GM10266 (cell line): Measurements from ENCODE around the gene MYCBPAP.
A peak's percentile ranks its signal among the peaks of the same experiment; 100 is the strongest.

Experiments
- DNase-seq: peaks from one replicate; pipeline ENCODE4 v3.0.0; 2012; ENCODE audit errors: extremely low spot score
- TF ChIP-seq, protein P1 (sequence below): IDR thresholded peaks from 2 replicates; pipeline ENCODE4 v1.5.1; 2012; ENCODE audit warnings: mild to moderate bottlenecking, low read depth; ENCODE audit not compliant: control insufficient read depth, insufficient read depth; ENCODE audit errors: missing control alignments

Gene MYCBPAP

DNA sequence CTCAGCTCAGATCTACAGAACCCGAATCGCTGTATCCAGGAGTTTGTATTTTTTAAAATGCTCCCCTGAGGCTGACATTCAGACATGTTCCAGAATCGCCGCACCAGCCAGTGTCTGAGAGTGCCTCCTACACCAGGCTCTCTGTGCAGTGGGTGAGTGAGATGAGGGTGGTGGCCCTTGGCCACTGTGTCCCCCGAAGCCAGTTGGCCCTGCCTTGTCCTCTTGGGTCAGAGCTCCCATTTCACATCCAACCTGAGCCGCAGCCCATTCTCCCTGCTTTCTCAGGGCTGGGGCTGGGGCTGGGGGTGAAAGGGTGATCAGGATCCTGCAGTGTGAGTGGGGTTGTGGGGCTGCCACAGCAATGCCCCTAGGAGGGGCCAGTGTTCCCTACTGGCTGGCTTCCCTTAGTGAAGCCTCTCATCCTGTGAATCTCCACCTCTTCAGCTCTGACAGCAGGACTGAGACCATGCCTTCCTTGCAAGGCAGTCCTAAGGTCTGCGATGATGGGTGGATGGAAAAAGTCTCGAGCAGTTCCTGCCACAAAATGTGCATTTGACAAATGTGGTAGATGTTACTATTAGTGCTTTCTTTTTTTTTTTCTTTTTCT lies 12.9 kb upstream of the MYCBPAP start:
- no peak for DNase-seq
- TF ChIP-seq, protein P1, sequence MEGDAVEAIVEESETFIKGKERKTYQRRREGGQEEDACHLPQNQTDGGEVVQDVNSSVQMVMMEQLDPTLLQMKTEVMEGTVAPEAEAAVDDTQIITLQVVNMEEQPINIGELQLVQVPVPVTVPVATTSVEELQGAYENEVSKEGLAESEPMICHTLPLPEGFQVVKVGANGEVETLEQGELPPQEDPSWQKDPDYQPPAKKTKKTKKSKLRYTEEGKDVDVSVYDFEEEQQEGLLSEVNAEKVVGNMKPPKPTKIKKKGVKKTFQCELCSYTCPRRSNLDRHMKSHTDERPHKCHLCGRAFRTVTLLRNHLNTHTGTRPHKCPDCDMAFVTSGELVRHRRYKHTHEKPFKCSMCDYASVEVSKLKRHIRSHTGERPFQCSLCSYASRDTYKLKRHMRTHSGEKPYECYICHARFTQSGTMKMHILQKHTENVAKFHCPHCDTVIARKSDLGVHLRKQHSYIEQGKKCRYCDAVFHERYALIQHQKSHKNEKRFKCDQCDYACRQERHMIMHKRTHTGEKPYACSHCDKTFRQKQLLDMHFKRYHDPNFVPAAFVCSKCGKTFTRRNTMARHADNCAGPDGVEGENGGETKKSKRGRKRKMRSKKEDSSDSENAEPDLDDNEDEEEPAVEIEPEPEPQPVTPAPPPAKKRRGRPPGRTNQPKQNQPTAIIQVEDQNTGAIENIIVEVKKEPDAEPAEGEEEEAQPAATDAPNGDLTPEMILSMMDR = no peak

DNA sequence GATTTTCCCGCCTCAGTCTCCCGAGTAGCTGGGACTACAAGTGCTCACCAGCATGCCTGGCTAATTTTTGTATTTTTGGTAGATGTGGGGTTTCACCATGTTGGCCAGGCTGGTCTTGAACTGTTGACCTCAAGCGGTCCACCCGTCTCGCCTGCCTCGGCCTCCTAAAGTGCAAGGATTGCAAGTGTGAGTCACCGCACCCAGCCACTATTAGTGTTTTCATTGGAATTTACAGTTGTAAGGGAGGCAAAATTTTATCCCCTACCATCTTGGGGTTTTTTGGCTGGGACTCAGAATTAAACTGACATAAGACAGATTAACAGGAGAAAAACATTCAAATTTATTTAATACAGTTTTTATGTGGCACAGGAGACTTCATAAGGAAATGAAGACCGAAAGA lies 12.3 kb upstream of the MYCBPAP start:
- TF ChIP-seq, protein P1 = no peak
- DNase-seq = no peak

DNA sequence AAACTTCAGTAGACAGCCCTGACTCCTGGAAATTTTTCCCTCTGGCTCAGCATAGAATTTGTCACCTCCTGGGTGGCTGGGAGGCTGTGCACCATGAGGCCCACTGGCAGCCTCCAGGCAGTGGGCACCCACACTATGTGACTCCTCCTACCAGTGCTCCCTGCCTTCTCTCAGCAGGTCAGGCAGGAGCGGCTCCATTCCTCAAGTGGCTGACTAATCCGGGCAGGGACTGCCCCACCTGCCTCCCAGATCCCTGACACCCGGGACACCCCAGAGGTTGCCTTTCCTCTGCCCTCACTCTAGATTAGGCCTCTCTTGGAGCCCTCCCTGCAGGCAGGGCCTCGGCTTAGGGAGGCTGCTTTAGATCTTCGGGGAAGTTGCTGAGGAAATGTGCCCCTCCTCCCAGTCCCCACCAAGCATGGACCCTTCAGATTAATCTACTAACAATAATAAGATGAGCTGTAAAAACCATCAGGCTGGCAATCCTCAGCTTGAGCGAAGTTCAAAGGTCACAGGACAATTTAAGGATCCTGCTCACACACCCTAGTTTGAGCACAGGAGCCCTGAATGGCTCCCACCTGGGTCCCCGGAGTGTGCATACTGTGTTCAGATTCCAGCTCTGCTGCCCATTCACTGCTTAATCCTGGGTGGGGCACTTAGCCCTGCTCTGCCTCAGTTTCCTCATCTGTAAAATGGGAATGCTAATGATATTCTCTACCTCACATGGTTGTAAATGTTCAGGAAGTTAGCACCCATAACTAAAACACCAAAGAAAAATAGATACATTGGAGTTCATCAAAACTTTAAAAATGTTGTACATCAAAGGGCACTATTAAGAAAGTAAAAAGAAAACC lies 10.0 kb upstream of the MYCBPAP start:
- no peak for DNase-seq
- TF ChIP-seq, protein P1 = no peak

DNA sequence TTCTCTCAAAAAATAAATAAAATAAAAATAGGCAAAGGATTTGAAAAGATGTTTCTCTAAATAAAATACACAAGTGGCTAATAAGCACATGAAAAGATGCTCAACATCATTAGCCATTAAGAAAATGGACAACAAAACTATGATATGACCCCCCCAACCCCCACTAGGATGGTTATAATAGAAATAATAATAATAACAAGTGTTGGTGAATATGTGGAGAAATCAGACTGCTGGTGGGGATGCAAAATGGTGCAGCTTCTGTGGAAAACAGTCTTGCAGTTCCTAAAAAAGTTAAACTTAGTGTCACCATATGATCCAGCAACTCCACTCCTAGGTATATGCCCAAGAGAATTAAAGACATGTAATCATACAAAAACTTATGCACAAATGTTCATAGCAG lies 9.0 kb upstream of the MYCBPAP start:
- TF ChIP-seq, protein P1 = no peak
- no peak for DNase-seq

DNA sequence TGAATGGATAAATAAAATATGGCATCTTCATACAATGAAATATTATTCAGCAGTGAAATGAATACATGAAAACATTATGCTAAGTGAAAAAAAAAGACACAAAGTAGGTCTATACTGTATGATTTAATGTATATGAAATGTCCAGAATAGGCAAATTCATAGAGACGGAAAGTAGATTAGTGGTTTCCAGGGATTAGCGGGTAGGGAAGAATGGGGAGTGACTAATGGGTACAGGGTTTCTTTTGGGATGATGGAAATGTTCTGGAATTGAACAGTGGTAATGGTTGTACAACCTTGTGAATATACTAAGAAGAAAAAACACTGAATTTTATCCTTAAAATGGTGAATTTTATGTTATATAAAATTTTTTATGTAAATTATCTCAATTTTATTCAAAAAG lies 8.5 kb upstream of the MYCBPAP start:
- TF ChIP-seq, protein P1 = no peak
- no peak for DNase-seq

DNA sequence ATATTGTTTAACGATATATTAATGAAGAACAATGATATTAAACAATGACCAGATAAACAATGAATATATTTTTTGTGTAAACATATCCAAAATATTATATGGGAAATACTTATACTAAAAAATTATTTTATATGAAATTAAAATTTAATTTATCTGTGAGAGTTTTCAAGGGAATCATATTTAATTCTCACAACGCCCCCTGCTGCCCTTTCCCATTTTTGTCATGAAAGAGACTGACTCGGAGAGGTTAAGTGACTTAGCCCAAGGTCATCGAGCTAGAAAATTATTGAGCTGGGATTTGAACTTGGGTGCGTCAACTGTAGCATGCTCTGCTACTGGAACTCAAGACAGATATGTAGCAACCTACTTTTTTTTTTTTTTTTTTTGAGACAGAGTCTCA lies 7.2 kb upstream of the MYCBPAP start:
- no peak for DNase-seq
- TF ChIP-seq, protein P1 = peak; percentile 46
